22Rv1 (cell line): ENCODE measurements around the gene RAET1E.

ENCODE experiments used
- CTCF ChIP-seq: fragments of 450-650 bp; IDR thresholded peaks from 2 replicates; pipeline ENCODE4 v1.5.1; 2017; ENCODE audit warnings: mild to moderate bottlenecking
- ZFX ChIP-seq: fragments of 450-650 bp; IDR thresholded peaks from 2 replicates; pipeline ENCODE4 v1.6.1; 2017; ENCODE audit warnings: antibody characterized with exemption, borderline replicate concordance

- no peak for TF ChIP-seq CTCF
- no peak for TF ChIP-seq ZFX
These were observed 38.5 kb downstream of the RAET1E start for GRCh38 chr6:149859368-149859767.
